Measurements from ENCODE around the gene FAM72D.
"Not testable (repeated sequence)": the region's sequence is repeated elsewhere in the genome, so short reads cannot be mapped to it uniquely, and the experiment has no call there.

The FAM72D gene

GRCh38 chr1:145082483-145083255, 13.1 kb upstream of the FAM72D start:
- not testable (repeated sequence) for H3K4me3 ChIP-seq (ENCODE audit: low read depth, low read length)

GRCh38 chr1:145093517-145094149, 2.1 kb upstream of the FAM72D start:
- H3K4me3 ChIP-seq (ENCODE audit: low read depth, low read length): peak overlapping the region; percentile 51

- peak overlapping the region; percentile 45 for H3K4me3 ChIP-seq (ENCODE audit: low read depth, low read length)
Observed at GRCh38 chr1:145094655-145095211, 1.0 kb upstream of the FAM72D start.

GRCh38 chr1:145101725-145102124, 6.0 kb downstream of the FAM72D start:
- H3K4me3 ChIP-seq (ENCODE audit: low read depth, low read length): not testable (repeated sequence)

GRCh38 chr1:145103294-145103693, 7.5 kb downstream of the FAM72D start:
- not testable (repeated sequence) for H3K4me3 ChIP-seq (ENCODE audit: low read depth, low read length)

- H3K4me3 ChIP-seq (ENCODE audit: low read depth, low read length): not testable (repeated sequence)
Observed at GRCh38 chr1:145111674-145112073, 15.9 kb downstream of the FAM72D start.

- not testable (repeated sequence) for H3K4me3 ChIP-seq (ENCODE audit: low read depth, low read length)
Observed at GRCh38 chr1:145112703-145113102, 16.9 kb downstream of the FAM72D start.

GRCh38 chr1:145114560-145115057, 18.8 kb downstream of the FAM72D start:
- H3K4me3 ChIP-seq (ENCODE audit: low read depth, low read length): not testable (repeated sequence)

- not testable (repeated sequence) for H3K4me3 ChIP-seq (ENCODE audit: low read depth, low read length)
Observed at GRCh38 chr1:145115587-145116493, 20.1 kb downstream of the FAM72D start.

- H3K4me3 ChIP-seq (ENCODE audit: low read depth, low read length): not testable (repeated sequence)
Observed at GRCh38 chr1:145119842-145120241, 24.1 kb downstream of the FAM72D start.

- H3K4me3 ChIP-seq (ENCODE audit: low read depth, low read length): not testable (repeated sequence)
Observed at GRCh38 chr1:145122344-145123061, 26.7 kb downstream of the FAM72D start.

- not testable (repeated sequence) for H3K4me3 ChIP-seq (ENCODE audit: low read depth, low read length)
Observed at GRCh38 chr1:145123062-145123395, 27.3 kb downstream of the FAM72D start.

- H3K4me3 ChIP-seq (ENCODE audit: low read depth, low read length): not testable (repeated sequence)
Observed at GRCh38 chr1:145123992-145124641, 28.3 kb downstream of the FAM72D start.

- H3K4me3 ChIP-seq (ENCODE audit: low read depth, low read length): not testable (repeated sequence)
Observed at GRCh38 chr1:145125112-145125511, 29.3 kb downstream of the FAM72D start.

- not testable (repeated sequence) for H3K4me3 ChIP-seq (ENCODE audit: low read depth, low read length)
Observed at GRCh38 chr1:145127144-145127543, 31.4 kb downstream of the FAM72D start.

GRCh38 chr1:145128697-145129469, 33.1 kb downstream of the FAM72D start:
- not testable (repeated sequence) for H3K4me3 ChIP-seq (ENCODE audit: low read depth, low read length)

GRCh38 chr1:145134476-145134875, 38.7 kb downstream of the FAM72D start:
- H3K4me3 ChIP-seq (ENCODE audit: low read depth, low read length): not testable (repeated sequence)

- H3K4me3 ChIP-seq (ENCODE audit: low read depth, low read length): not testable (repeated sequence)
Observed at GRCh38 chr1:145140549-145140948, 44.8 kb downstream of the FAM72D start.

Data from WI38 (cell line).